GM19025 (cell line): ENCODE measurements around the gene ZNF273.

Experiments
- ATAC-seq: cut with Tn5 transposase; IDR thresholded peaks from one replicate; pipeline ENCODE4 v1.9.1; 2021; ENCODE audit warnings: mild to moderate bottlenecking, low read depth, moderate library complexity; ENCODE audit not compliant: unreplicated experiment

Gene ZNF273

GRCh38 chr7:64876792-64877713, 26.0 kb upstream of the ZNF273 start:
- ATAC-seq, result no peak

DNA sequence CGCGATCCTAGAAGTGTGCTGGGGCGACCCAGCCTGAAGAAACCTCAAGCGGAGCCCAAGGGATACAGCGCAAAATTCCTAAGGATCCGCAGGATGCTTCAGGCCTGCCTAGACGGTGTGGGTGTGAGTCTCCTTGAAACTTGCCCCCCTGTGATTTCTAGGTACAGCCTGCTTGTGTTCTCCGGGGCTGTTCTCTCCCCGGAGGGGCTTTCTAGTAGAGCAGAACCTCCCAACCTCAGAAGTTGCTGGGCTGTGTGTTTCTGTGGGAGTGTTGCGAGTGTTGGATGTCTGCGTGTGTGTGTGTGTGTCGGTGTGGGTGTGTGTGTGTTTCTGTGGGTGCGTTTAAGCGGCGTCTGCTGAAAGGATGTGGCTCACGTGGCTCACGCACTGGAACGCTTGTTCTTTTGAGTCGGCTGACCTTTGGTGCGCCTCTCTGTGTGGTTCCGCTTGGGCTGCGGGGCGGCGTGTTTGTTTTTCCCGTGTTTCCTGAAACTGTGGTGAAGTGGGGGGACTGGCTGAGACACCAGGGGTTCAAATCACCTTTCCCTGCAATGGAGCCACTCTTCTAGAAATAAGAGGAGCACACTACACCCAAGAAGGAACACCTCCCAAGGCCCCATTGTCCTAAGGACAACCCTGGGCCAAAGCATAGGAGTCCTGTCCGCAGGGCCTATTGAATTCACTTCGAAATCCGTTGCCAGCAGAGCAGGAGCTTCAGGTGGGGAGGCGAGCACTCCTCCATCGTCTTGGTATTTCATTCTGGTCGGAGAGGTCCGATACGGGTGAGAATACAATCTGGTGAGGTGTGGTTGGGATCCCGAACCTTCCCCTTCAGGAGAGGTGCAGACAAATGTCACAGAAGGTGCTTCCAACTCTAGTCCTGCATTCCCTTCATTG, 25.1 kb upstream of the ZNF273 start:
- no peak for ATAC-seq

- no peak for ATAC-seq
These were observed 24.4 kb upstream of the ZNF273 start for GRCh38 chr7:64878684-64879083.

DNA sequence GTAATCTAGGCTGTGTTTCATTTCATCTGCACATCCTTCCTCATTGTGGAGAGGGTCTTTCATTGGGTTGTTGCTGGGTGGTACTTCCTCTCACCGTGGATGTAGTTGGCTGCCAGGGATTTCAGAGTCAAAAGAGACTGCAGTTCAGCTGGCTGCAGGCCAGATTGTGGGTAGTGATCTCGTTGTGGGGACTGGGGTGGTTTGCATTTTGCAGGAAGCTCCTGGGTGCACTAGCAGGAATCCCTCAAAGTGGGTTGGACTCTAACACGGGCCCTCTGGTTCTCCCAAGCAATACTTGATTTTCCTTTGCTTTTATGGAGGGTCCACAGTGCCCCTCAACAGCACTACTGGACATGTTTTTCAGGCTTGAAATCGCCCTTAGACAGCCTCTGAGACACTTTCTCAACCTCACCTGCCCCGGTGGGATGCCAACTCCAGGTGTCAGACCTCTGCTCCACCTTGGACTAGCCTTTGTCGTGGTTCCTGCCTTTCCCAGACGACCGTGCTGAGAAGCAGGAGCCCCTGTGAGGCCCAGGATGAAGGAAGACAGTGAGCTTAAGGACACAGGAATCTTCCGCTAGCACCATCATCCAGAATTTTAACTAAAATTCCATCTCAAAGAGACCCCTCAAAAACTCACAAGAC, 23.9 kb upstream of the ZNF273 start:
- no peak for ATAC-seq

GRCh38 chr7:64879800-64880199, 23.3 kb upstream of the ZNF273 start:
- ATAC-seq, result no peak

DNA sequence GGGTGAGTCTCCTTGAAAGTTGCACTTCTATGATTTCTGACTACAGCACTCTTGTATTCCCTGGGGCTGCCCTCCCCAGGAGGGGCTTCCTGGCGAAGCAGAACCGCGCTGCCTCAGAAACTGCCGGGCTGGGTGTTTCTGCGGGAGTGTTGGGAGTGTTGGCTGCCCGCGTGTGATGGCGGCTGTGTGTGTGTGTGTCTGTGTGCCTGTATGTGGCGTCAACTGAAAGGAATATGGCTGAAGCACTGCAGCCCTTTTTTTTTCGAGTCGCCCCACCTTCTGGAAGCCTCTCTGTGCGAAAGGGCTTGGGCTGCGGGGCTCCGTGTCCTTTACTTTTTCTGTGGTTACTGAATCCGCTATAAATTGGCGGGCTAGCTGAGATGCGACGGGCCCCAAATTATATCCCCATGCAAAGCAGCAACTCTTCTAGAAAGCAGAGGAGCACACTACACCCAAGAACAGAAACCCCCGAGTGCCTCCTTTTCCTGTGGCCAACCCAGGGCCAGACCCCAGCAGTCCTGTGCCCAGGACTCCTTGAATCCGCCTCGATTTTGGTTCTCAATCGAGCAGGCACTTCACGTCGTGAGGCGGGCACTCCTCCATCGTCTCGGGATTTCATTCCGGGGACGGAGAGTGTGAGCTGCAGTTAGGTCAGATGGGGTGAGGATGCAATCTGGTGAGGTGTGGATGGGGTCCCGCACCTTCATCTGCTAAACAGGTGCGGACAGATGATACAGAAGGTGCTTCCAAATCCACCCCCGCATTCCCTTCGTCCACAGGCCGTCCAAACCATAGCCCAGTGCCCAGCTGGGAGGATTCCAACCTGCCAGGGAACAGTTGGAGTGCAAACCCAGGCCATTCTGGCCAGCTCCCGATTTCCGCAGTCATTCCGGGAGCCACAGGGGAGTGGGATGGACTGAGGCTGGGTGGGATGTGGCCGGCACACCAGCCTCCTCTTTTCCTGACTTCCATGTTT, 22.5 kb upstream of the ZNF273 start:
- no peak for ATAC-seq

GRCh38 chr7:64881461-64882287, 21.4 kb upstream of the ZNF273 start:
- no peak for ATAC-seq

DNA sequence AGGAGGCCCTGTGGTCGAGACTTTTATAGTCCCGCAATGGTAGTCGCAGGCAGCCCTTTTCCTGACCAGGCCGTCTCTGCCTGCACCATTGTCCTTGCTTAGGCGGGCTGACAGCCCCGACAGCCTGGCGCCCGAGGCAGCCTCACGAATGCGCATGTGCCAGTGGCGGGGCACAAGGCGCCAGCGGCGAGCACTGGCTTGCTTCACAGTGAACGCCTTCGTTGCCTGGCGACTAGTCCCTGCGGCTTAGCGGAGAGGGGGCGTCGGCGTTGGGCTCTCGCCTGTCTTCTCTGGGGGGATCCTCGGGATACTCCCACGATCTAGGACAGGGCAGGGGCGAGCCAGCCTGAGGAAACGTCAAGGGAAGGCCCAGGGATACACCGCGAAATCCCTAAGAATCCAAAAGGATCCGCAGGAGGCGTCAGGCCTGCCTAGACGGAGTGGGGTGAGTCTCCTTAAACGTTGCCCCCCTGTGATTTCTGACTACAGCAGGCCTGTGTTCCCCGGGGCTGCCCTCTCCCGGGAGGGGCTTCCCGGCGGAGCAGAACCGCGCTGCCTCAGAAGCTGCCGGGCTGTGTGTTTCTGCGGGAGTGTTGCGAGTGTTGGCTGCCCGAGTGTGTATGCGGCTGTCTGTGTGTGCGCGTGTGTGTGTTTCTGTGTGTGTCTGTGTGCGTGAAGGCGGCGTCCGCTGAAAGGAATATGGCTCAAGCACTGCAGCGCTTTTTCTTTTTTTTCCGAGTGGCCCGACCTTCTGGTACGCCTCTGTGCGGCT, 20.5 kb upstream of the ZNF273 start:
- ATAC-seq, result no peak

GRCh38 chr7:64883113-64883905, 19.8 kb upstream of the ZNF273 start:
- no peak for ATAC-seq

DNA sequence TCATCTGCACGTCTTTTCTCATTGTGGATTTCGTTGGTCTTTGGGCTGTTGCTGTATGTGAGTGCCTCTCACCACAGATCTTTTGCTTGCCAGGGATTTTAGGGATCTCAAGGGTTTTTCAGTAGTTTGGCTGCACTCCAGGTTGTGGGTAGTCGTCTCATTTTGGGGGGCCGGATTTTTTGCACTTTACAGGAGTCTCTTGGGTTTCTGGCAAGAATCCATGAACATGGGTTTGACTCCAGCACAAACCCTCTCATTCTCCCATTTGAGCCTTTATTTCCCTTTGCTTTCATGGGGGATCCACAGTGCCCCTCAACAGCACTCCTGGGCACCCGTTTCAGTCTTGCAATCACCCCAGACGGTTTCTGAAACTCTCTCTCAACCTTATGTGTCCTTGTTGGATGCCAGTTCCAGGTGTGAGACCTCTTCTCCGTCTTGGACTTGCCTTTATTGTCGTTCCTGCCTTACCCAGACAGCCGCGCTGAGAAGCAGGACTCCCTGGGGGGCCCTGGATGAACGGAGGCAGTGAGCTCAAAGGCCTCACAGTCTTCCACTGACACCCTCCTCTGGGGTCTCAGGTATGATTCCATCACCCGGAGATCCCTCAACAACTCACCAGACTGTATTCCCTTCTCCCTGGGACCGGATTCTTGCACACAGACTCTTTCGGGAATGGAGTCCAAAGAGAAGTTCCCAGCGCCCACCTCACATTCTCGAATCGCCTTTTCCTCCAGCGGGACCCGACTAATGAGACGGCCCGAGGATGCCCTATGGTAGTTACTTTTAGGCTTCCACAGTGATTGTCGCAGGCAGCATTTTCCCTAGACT, 18.8 kb upstream of the ZNF273 start:
- no peak for ATAC-seq

- no peak for ATAC-seq
These were observed 18.1 kb upstream of the ZNF273 start for GRCh38 chr7:64884913-64885370.

DNA sequence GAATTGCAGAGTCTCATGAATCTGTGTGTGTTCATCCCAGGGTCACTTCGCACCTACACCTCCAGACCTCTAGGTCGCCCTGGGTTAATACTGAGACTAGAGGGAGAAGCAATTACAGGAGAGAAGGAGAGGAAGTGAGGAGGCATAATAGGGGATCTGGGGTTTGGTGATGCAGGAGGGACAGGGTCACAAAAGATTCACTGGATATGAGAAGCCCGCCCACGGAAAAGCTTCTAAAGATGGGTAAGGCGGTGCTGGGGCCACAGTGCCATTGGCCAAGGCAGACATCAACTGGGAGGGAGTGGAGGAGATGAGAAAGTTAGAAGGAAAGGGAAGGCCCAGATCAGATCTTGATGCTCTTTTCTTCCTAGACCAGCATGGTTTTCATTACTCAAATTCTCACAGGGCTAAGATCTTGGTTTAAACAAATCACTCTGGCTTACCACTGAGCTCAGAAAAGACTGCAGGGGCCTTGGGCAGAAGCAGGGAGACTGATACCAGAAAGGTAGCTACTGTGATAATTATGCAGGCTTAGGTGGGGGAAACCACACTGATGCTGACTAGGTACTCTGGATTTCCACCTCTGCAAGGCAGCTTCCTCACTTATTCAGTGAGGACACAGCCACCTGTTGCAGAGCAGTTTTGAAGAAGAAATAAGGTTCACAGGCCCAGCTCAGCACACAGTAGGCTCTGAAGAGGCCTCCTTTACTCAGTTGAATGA, 17.4 kb upstream of the ZNF273 start:
- no peak for ATAC-seq

GRCh38 chr7:64886956-64887545, 16.0 kb upstream of the ZNF273 start:
- ATAC-seq, result no peak

DNA sequence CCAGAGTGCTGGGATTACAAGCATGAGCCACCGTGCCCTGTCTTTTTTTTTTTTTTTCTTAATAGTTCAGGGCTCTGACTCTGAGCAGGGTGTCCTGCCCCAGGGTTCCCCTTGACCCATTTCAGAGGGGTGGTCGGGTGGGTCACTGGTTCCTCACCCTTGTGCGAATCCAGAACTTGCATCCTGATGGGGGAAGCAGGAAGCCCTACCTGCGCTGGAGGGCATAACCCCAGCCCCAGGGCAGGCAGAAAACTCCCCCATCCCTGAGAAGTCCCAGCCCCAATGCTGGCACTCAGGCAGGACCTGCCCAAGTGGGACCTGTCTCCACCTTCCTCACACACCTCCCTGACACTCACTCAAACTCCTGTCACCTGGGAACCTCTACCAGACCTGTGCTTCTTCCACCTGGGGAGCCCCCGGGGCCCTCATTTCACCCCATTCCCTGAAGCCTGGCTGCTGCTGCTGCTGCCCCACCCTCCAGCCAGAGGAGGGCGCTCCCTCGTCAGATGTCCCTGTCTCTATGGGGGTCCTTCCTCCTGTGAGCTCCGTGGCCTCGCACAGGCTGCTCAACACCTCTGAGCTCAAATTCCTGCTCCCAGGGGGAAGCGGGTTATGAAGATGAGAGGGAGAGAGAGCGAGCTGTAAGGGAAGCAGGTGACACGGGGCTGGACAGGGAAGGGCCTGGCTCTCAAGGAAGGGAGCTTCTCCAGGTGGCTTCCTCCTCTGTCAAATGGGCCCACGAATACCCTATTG, 15.1 kb upstream of the ZNF273 start:
- ATAC-seq, result no peak

DNA sequence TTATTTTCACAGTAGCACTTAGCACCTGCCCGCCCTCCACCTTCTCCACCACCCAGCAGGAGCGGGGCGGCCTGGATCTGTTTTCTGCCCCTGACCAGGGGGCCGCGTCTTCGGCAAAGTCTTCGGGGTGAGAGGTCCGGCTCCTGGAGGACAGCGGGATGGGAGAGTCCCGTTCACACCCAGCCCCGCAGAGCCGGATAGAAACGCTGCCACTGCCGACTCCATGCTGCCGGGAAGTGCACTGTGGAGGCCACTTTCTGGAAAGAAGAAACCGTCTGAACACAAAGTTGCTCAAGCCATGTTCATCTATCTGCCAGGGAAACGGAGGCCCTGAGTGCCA, 14.5 kb upstream of the ZNF273 start:
- no peak for ATAC-seq
